ENCODE data around the gene TSSK6.

- TF ChIP-seq CTCF (conservative IDR thresholded peaks at IDR 0.05; ENCODE audit: low read depth, low read length) (no peak), FOS (IDR thresholded peaks at IDR 0.05; ENCODE audit: low read depth, low read length) (no peak)
Observed at GRCh38 chr19:19532806-19533701, 17.7 kb upstream of the TSSK6 start.

Data from IMR-90 (cell line).